Glutamatergic neuron (in vitro differentiated cells): ENCODE measurements around the gene FAM43B. TPM values are rescaled to one million over a fixed set of nuclear protein-coding genes. Genes with fewer than 3 reads are reported as not detected.

Source experiments
- DNase-seq: peaks from one replicate; pipeline ENCODE4 v3.0.0; 2022
- H3K27ac Mint-ChIP-seq: one replicate; pipeline ENCODE4 v1.8.0; 2020; ENCODE audit warnings: mild to moderate bottlenecking, mixed read lengths, inconsistent platforms; ENCODE audit not compliant: unreplicated experiment
- H3K27me3 Mint-ChIP-seq: one replicate; pipeline ENCODE4 v1.8.0; 2020; ENCODE audit warnings: mild to moderate bottlenecking, moderate library complexity, mixed read lengths, inconsistent platforms; ENCODE audit not compliant: unreplicated experiment
- H3K36me3 Mint-ChIP-seq: one replicate; pipeline ENCODE4 v1.8.0; 2020; ENCODE audit warnings: mild to moderate bottlenecking, mixed read lengths, inconsistent platforms; ENCODE audit not compliant: unreplicated experiment
- H3K4me1 Mint-ChIP-seq: one replicate; pipeline ENCODE4 v1.8.0; 2020; ENCODE audit warnings: mild to moderate bottlenecking, low read depth, mixed read lengths, inconsistent platforms; ENCODE audit not compliant: unreplicated experiment
- H3K4me3 Mint-ChIP-seq: one replicate; pipeline ENCODE4 v1.8.0; 2020; ENCODE audit warnings: mild to moderate bottlenecking, mixed read lengths, inconsistent platforms; ENCODE audit not compliant: unreplicated experiment
- H3K9me3 Mint-ChIP-seq: one replicate; pipeline ENCODE4 v1.8.0; 2020; ENCODE audit warnings: mild to moderate bottlenecking, moderate library complexity, mixed read lengths, inconsistent platforms; ENCODE audit not compliant: unreplicated experiment
- total RNA-seq: library from RNA; stranded (reverse); fragmentation: NEBNext Ultra II Directional; extraction: Animal tissue kit (Norgen Biotek cat#: 25700); gene quantifications from one replicate; pipeline ENCODE4 v1.2.1, GENCODE V29; 2021; ENCODE audit not compliant: unreplicated experiment
- TF ChIP-seq, protein P1 (sequence below): fragments of 200-600 bp; sonication (generic); IDR thresholded peaks from one replicate; pipeline ENCODE4 v1.5.0; 2021; ENCODE audit not compliant: partially characterized antibody, unreplicated experiment

FAM43B gene
- total RNA-seq, 1 donor from 2014 or later: not detected

DNA sequence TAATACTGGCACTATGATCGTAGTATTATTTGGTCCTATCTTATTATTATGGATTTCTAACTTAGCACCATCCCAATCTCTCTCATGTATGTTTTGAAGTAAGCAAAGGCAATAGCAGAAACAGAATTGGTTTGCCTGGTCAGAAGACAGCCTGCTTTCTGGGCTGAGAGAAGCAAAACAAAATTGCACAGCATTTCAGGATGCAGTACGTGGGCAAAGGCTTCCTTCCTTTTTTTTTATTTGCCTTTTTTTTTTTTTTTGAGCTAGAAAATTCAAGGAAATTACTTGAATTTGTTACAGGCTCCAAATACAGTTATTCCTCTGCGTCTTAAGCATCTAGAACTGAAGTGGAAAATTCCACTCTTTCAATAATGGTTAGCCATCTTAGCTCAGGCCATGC lies 45.3 kb downstream of the FAM43B start:
- no peaks in the 10 kb centered on the region for H3K27me3 Mint-ChIP-seq
- DNase-seq: no peak
- no peak overlapping the region for H3K4me3 Mint-ChIP-seq
- H3K9me3 Mint-ChIP-seq: peaks cover 4% of the 10 kb centered on the region
- H3K4me1 Mint-ChIP-seq: no peaks in the 10 kb centered on the region
- H3K36me3 Mint-ChIP-seq: no peaks in the 10 kb centered on the region
- no peak overlapping the region for H3K27ac Mint-ChIP-seq
- TF ChIP-seq, protein P1, sequence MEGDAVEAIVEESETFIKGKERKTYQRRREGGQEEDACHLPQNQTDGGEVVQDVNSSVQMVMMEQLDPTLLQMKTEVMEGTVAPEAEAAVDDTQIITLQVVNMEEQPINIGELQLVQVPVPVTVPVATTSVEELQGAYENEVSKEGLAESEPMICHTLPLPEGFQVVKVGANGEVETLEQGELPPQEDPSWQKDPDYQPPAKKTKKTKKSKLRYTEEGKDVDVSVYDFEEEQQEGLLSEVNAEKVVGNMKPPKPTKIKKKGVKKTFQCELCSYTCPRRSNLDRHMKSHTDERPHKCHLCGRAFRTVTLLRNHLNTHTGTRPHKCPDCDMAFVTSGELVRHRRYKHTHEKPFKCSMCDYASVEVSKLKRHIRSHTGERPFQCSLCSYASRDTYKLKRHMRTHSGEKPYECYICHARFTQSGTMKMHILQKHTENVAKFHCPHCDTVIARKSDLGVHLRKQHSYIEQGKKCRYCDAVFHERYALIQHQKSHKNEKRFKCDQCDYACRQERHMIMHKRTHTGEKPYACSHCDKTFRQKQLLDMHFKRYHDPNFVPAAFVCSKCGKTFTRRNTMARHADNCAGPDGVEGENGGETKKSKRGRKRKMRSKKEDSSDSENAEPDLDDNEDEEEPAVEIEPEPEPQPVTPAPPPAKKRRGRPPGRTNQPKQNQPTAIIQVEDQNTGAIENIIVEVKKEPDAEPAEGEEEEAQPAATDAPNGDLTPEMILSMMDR: no peak

DNA sequence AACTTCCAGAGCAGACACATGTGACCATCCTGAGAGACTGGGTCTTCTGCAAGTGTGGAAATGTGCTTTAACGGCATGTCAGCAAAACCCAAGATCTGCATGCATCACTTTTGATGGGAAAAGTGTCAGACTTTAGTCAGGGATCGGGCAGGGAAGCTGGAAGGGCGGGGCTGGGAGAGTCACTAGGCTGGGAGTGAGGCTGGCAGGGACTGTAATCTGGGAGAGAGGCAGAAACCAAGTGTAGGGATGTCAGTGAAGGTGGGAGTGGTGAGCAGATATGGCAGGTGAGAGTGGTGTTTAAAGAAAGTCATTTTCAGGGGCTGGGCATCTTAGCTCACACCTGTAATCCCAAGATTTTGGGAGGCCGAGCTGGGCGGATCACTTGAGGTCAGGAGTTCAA lies 47.8 kb downstream of the FAM43B start:
- H3K27ac Mint-ChIP-seq: no peak overlapping the region
- TF ChIP-seq, protein P1: no peak

DNA sequence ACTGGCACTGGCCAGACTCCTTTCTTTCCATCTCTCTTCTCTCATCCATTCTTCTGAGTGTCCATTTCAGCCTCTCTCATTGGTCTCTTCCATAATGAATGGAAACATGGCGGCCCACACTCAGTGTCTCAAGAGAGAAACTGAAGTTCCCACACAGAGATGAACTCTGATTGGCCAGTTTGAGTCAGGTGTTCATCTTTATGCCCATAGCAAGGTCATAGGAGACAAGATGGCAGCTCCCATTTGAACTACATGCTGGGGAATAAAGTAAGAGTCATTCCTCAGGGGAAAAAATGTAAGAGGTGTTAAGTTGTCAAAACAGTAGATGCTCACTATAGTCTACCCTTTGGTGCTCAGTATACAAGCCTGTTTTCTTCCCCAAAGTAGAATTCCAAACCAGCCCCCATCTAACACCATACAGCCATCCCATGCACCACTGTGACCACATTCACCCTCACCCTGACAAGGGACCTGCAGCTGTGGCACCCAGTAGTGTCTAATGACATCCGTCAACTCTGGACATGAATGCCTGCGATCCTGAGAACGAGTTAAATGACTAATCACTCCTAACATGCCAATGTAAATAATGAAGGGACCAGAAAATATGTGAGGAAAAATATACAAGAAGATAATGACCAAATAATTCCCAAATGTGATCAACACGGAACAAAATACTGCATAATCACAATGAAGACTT lies 48.9 kb downstream of the FAM43B start:
- Mint-ChIP-seq H3K4me3 (no peak overlapping the region), H3K27ac (no peak overlapping the region), H3K9me3 (peaks cover 5% of the 10 kb centered on the region), H3K27me3 (no peaks in the 10 kb centered on the region), H3K36me3 (no peaks in the 10 kb centered on the region), H3K4me1 (no peaks in the 10 kb centered on the region)
- TF ChIP-seq, protein P1: no peak
- DNase-seq: no peak

More for the DNA sequence above, 47.8 kb downstream of the FAM43B start:
- H3K4me1 Mint-ChIP-seq: no peaks in the 10 kb centered on the region
- no peaks in the 10 kb centered on the region for H3K36me3 Mint-ChIP-seq
- H3K9me3 Mint-ChIP-seq: peaks cover 5% of the 10 kb centered on the region
- no peak overlapping the region for H3K4me3 Mint-ChIP-seq
- no peak for DNase-seq
- H3K27me3 Mint-ChIP-seq: no peaks in the 10 kb centered on the region

DNA sequence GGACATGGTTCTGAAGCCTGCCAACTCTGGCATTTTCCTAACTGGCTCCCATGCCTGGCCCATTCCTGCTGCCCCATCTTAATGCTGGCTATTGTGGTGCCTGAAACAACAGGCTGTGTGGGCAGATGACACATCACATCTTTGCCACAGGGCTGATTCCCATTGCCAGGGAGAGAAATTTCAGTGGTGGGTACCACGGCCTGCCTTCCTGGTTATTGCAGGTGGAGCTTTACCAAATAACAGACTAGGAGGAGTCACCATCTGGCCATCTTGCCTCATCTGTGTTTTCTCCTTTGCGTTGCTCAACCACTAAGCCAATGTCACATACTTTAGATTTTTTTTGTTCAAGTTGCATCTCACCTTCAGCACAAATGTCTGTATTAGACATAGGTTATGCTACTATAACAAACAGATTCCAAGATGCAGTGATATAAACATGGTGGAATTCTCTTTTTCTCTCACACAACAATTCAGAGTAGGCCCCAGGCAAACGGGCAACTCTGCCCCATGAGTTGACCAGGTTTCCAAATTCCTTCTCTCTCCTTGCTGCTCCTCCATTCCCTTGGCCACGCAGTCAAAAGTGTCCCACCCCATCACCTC lies 50.6 kb downstream of the FAM43B start:
- no peaks in the 10 kb centered on the region for H3K27me3 Mint-ChIP-seq
- no peak for DNase-seq
- no peaks in the 10 kb centered on the region for H3K4me1 Mint-ChIP-seq
- H3K27ac Mint-ChIP-seq: no peak overlapping the region
- H3K9me3 Mint-ChIP-seq: peaks cover 5% of the 10 kb centered on the region
- TF ChIP-seq, protein P1: no peak
- H3K36me3 Mint-ChIP-seq: no peaks in the 10 kb centered on the region
- no peak overlapping the region for H3K4me3 Mint-ChIP-seq
